DMS79 (cell line): Measurements from ENCODE around the gene KLHL17.
"Not testable (repeated sequence)": the region's sequence is repeated elsewhere in the genome, so short reads cannot be mapped to it uniquely, and the experiment has no call there.

Source experiments
- DNase-seq: peaks from one replicate; lab custom pipeline; 2025; lab: John Stamatoyannopoulos, UW

Gene KLHL17

DNA sequence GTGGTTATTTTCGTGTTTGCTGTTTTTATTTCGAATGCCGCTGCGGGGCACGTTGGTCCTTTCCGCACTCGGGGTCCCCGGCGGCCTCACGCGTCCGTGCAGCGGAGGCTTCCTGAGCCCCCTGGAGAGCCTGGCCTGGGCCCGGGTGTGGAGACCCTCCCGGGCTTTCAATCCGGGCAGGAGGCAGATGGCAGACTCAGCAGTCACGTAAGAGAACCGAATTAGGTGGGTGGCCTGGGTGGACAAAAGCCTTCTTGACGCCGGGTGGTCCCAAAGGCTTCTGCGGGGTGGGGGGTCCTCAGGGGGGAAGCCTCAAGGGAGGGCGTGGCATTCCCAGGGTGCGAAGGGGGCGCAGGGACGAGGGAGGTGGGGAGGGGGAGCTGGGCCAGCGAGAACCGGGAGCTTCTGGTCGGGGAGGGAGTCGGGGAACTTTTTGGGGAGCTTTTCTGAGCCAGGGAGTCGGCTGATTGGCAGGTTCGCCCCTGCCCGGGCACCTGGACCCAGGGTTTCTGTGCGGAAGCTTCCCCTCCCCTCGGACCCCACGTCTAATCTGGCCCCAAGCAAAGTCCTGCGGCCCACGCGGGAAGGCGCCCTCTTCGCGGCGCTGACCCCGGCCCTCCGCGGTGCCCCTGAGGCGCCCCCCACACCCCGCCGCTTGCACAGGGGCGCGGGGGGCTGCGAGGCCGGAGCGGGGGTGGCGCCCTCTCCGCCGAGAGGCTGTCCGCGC lies 40.8 kb downstream of the KLHL17 start:
- DNase-seq, result no peak

- DNase-seq, result no peak
Observed at GRCh38 chr1:1003618-1004419, 43.4 kb downstream of the KLHL17 start.

- DNase-seq, result no peak
Observed at GRCh38 chr1:1004420-1004779, 44.0 kb downstream of the KLHL17 start.

DNA sequence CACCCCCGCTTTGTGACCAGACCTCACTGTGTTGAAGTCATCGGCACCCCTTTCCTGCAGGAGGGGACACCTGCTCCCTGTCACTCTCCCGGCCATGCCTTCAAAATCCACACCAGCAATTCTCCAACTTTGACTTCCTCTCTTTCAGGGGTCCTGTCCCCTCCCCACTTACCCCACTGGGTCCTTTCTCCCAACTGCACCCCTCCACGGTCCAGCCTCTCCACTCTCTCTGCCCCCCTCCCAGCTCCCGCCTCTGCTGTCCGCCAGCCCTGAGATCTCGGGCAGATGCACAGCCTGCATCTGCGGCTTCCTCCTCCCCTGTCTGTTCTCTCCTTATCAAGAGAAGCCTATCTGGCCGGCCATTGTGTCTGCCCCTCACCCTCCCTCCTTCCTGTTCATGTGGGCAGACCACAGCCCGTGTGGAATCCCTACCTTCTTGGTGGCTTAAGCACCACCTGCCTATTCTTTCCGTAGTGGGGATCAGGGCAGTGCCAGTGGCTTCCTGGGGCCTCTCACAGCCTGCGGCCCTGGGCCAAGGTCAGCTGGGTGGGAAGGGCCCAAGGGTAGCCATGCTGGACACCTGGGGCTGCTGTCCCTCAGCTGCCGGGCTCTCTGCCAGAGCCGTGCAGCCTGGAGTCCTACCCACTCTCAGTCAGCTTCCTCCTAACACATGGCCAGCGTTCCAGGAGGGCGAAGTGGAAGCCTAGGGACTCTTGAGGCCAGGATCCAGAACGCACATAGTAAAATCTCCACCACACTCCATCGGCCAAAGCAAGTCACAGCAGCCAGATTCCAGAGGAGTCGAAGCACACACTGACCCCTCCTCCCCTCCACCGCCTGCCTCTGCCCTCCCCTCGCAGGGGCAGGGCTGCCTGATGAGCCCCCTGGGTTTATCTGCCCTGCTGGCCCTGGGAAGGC lies 44.7 kb downstream of the KLHL17 start:
- peak; percentile 25 for DNase-seq

DNA sequence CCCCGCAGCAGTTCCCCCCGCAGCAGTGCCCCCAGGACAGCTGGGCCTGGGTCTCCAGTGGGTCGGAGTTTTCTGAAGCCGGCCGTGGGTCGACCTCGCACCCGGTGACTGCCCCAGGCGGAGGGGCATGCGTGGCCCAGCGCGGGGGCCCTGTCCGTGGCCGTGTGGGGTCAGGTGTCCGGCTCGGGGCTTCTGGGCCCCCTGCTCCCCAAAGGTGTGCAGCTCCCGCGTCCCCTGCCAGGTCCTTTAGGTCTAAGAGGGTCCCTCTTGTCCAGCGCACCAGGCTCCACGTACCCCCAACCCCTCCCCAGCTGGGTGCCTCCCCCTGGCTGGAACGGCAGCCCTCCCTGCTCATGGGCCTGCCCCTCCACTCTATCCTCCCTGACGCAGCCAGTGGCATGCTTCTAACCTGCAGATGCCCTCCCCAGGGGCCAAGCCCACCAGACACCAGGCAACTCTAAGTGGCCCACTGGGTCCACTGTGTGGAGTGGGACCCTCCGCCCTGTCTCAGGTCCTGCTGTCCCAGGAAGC lies 45.5 kb downstream of the KLHL17 start:
- no peak for DNase-seq

DNA sequence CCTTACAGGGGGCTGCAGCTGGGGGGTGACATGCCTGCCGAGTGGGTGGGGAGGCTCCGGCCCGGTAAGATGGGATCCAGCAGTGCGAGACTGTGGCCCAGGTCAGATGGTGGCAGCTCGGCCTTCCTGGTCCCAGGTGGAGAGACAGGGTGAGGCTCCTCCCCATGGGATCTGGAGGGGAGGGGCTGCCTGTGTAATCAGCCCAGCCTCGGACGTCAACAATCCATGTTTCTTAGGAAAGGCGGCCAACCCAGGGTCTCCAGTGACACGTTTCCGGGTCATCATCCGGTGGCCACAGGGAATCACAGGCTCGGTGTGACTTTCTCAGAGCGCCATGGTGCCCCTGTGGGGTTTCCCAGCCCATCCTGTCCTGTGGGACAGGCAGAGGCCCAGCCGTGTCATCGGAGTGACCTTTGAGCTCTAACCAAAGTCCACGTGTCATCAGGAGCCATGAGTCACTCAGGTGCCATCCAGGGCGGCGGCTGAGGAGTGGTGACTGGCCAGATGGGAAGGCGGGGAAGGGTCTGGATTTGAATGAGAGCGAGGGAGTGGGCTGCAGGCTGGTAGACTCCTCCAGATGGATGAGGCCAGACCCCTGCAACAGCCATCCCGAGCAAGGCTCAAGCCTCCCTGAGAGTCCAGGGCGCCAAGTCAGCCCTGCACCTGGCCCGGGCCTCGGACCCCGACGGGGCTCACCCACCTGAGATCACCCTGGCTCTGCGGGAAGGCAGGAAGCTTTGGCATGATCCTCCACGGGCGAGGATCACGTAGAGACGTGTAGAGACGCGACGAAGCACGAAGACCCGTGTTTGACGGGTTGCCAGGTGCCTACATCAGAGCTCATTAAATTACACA lies 46.1 kb downstream of the KLHL17 start:
- no peak for DNase-seq

DNA sequence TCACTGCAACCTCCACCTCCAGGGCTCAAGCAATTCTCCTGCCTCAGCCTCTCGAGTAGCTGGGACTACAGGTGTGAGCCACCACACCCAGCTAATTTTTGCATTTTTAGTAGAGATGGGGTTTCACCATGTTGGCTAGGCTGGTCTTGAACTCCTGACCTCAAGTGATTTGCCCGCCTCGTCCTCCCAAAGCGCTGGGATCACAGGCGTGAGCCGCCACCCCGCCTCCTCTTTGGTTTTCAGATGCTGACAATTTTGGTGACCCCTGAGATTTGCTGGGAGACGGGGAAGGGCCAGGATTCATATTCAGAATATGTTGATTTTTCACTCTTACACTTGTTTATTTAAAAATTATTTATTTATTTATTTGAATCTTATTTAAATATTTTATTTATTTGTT lies 49.7 kb downstream of the KLHL17 start:
- not testable (repeated sequence) for DNase-seq

DNA sequence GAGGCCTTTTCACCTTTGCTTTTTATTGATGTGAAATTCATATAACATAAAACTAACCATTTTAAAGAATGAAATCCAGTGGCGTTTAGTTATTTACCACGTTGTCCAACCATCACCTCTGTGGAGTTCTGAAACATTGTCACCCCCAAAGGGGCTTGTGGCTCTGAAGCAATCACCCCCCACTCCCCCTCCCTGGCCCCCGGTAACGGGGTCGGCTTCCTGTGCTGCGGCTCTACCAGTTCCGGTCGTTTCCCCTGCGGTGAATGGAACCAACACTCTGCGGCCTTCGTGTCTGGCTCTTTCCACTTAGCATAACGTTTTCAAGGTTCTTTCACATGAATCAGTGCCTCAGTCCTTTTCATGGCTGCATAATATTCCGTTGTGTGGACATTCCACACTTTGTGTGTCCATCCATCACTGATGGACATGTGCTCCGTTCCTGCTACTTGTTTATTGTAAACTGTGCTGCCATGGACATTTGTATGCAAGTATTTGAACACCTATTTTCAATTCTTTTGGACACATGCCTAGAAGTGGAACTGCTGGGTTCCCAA lies 51.1 kb downstream of the KLHL17 start:
- DNase-seq, result no peak

GRCh38 chr1:1012736-1013104 lies 52.3 kb downstream of the KLHL17 start:
- DNase-seq, result not testable (repeated sequence)

GRCh38 chr1:1013105-1013921 lies 52.9 kb downstream of the KLHL17 start, which contains the start of gene ISG15:
Gene ISG15, plus strand, starts transcription at chr1:1013497. Its CDS starts 77 bp downstream, at chr1:1013574.
- peak; percentile 76 for DNase-seq

GRCh38 chr1:1013922-1014648 lies 53.7 kb downstream of the KLHL17 start:
- peak; percentile 19 for DNase-seq

- no peak for DNase-seq
Observed at GRCh38 chr1:1014799-1015681, 54.7 kb downstream of the KLHL17 start.
